ENCODE results near the gene GPRC6A.
"Not testable (repeated sequence)": the region's sequence is repeated elsewhere in the genome, so short reads cannot be mapped to it uniquely, and the experiment has no call there.

The GPRC6A gene

GRCh38 chr6:116836606-116837342 lies 7.9 kb upstream of the GPRC6A start:
- DNase-seq (ENCODE audit: extremely low spot score), result no peak
- ChIA-PET POLR2A (no interaction called here), CTCF (interaction anchor here (1.5 to 1.8 kb wide), 2 partner anchors 8 to 10 kb away, joined by 4 to 5 read pairs; no protein-coding TSS in a partner anchor)
- TF ChIP-seq CTCF (IDR thresholded peaks at IDR 0.05; ENCODE audit: control extremely low read depth, extremely low read depth, low read depth, missing control alignments), result no peak

- not testable (repeated sequence) for DNase-seq (ENCODE audit: extremely low spot score)
These were observed 5.6 kb upstream of the GPRC6A start for GRCh38 chr6:116834526-116834925.

GRCh38 chr6:116827561-116828240 lies 1.2 kb downstream of the GPRC6A start:
- no peak for DNase-seq (ENCODE audit: extremely low spot score)
- ChIA-PET POLR2A (no interaction called here), CTCF (interaction anchor here (0.9 kb wide), 1 partner anchor 8 kb away, joined by 5 read pairs; no protein-coding TSS in a partner anchor)
- TF ChIP-seq CTCF (IDR thresholded peaks at IDR 0.05; ENCODE audit: control extremely low read depth, extremely low read depth, low read depth, missing control alignments), result no peak

More at GRCh38 chr6:116834526-116834925, 5.6 kb upstream of the GPRC6A start:
- CTCF ChIA-PET, result interaction anchor here (1.7 kb wide), 1 partner anchor 10 kb away, joined by 5 read pairs; no protein-coding TSS in a partner anchor
- POLR2A ChIA-PET, result not testable (repeated sequence)

GRCh38 chr6:116816336-116816735 lies 12.5 kb downstream of the GPRC6A start:
- POLR2A ChIA-PET; DNase-seq (ENCODE audit: extremely low spot score): not testable (repeated sequence)

GRCh38 chr6:116812051-116812650 lies 16.7 kb downstream of the GPRC6A start:
- no peak for TF ChIP-seq CTCF (IDR thresholded peaks at IDR 0.05; ENCODE audit: control extremely low read depth, extremely low read depth, low read depth, missing control alignments)
- no peak for DNase-seq (ENCODE audit: extremely low spot score)
- CTCF ChIA-PET, result no interaction called here
- POLR2A ChIA-PET, result no interaction called here

More at GRCh38 chr6:116816336-116816735, 12.5 kb downstream of the GPRC6A start:
- CTCF ChIA-PET, result not testable (repeated sequence)

- no peak for TF ChIP-seq CTCF (IDR thresholded peaks at IDR 0.05; ENCODE audit: control extremely low read depth, extremely low read depth, low read depth, missing control alignments)
- no peak for DNase-seq (ENCODE audit: extremely low spot score)
- ChIA-PET CTCF (no interaction called here), POLR2A (no interaction called here)
These were observed 26.9 kb downstream of the GPRC6A start for GRCh38 chr6:116801971-116802370.

- DNase-seq (ENCODE audit: extremely low spot score), result no peak
- POLR2A ChIA-PET, result no interaction called here
- CTCF ChIA-PET, result no interaction called here
- no peak for TF ChIP-seq CTCF (IDR thresholded peaks at IDR 0.05; ENCODE audit: control extremely low read depth, extremely low read depth, low read depth, missing control alignments)
These were observed 28.9 kb downstream of the GPRC6A start for GRCh38 chr6:116799945-116800344.

All from GM10248 (cell line).